Measurements from ENCODE around the gene ECM2. TPM values are rescaled to one million over a fixed set of nuclear protein-coding genes. Genes with fewer than 3 reads are reported as not detected.

Gene ECM2
- total RNA-seq, 1 experiment from 2014 or later: 0.11 TPM

DNA sequence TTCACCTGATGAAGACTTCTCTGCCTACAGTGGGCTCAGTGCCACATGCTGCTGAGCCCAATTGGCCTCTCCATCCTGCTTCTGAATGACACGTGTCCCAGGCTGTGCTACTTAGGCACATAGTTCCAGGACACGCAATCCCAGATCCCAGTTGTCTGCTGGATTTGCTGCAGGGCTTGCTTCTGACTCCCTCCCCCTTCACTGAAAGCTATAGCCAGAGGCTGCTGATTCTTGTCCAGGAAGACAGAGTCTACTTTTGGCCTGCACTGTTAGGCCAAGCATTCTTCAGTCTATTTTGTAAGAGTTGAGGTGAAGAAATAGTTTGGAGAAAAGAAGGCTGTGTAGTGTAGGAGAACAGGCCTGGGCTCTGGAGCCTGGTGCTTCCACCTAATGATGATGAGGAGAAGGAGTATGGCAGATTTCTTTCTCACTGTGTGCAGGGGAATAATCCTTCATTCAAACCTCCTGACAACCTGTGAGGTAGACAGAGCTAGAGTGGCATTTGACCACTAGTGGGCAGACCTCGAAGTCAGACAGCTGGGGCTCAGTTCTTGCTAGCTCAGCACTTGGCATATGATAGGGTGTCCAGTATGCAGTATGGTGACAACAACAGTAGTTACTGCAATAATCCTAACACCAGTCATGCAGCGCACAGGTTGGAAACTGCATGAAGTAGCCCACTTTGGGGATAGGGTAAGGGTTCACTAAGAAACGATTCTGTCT is 34.0 kb downstream of the ECM2 start:
- H3K9me3 ChIP-seq (ENCODE audit: low read length): no peaks in the 10 kb centered on the region
- H3K9ac ChIP-seq (ENCODE audit: low read length): no peak overlapping the region
- H3K4me3 ChIP-seq (ENCODE audit: low read length): no peak overlapping the region
- no peaks in the 10 kb centered on the region for H3K27me3 ChIP-seq (ENCODE audit: low read length)
- H4K20me1 ChIP-seq (ENCODE audit: insufficient read depth, low read depth, low read length): no peaks in the 10 kb centered on the region
- no peak overlapping the region for H2AFZ ChIP-seq (ENCODE audit: low read length)
- H3K36me3 ChIP-seq (ENCODE audit: insufficient read depth, low read length): no peaks in the 10 kb centered on the region
- DNase-seq: peak; percentile 82
- no peaks in the 10 kb centered on the region for H3K9me2 ChIP-seq (replicated peaks; ENCODE audit: insufficient read depth, low read length)
- no peak overlapping the region for H3K27ac ChIP-seq (ENCODE audit: low read length)
- H3K79me2 ChIP-seq (ENCODE audit: low read length): no peaks in the 10 kb centered on the region
- H3K4me1 ChIP-seq (ENCODE audit: low read length): no peaks in the 10 kb centered on the region
- no peak overlapping the region for H3K4me2 ChIP-seq (ENCODE audit: low read depth, low read length, poor library complexity, severe bottlenecking)

DNA sequence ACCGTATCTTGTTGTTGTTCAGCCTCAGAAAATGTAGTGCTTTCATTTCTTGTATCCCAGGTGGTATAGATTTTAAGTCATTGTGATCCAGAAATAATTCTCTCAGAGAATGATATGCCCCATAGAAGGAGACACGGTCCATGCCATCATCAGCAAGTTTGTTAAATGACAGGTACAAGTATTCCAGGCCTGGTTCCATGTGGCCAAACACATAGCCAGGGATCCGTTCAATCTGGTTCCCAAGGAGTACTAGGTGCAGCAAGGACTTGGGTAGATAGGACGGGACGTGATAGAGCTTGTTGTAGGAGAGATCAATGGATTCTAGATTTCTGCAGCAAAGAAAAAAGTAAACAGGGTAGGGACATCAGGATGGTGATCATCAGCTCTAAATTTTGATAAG is 35.1 kb downstream of the ECM2 start:
- no peaks in the 10 kb centered on the region for H4K20me1 ChIP-seq (ENCODE audit: insufficient read depth, low read depth, low read length)
- no peaks in the 10 kb centered on the region for H3K79me2 ChIP-seq (ENCODE audit: low read length)
- DNase-seq: no peak
- no peaks in the 10 kb centered on the region for H3K36me3 ChIP-seq (ENCODE audit: insufficient read depth, low read length)
- no peak overlapping the region for H3K4me2 ChIP-seq (ENCODE audit: low read depth, low read length, poor library complexity, severe bottlenecking)
- H3K27me3 ChIP-seq (ENCODE audit: low read length): no peaks in the 10 kb centered on the region
- H3K9me2 ChIP-seq (replicated peaks; ENCODE audit: insufficient read depth, low read length): no peaks in the 10 kb centered on the region
- no peaks in the 10 kb centered on the region for H3K9me3 ChIP-seq (ENCODE audit: low read length)
- no peak overlapping the region for H3K27ac ChIP-seq (ENCODE audit: low read length)
- H3K9ac ChIP-seq (ENCODE audit: low read length): no peak overlapping the region
- no peak overlapping the region for H3K4me3 ChIP-seq (ENCODE audit: low read length)
- no peaks in the 10 kb centered on the region for H3K4me1 ChIP-seq (ENCODE audit: low read length)
- H2AFZ ChIP-seq (ENCODE audit: low read length): no peak overlapping the region

GRCh38 chr9:92499701-92500100 is 36.1 kb downstream of the ECM2 start:
- no peak overlapping the region for H3K27ac ChIP-seq (ENCODE audit: low read length)
- no peaks in the 10 kb centered on the region for H3K9me3 ChIP-seq (ENCODE audit: low read length)
- no peaks in the 10 kb centered on the region for H3K36me3 ChIP-seq (ENCODE audit: insufficient read depth, low read length)
- no peaks in the 10 kb centered on the region for H3K9me2 ChIP-seq (replicated peaks; ENCODE audit: insufficient read depth, low read length)
- no peaks in the 10 kb centered on the region for H3K4me1 ChIP-seq (ENCODE audit: low read length)
- DNase-seq: no peak
- H3K79me2 ChIP-seq (ENCODE audit: low read length): no peaks in the 10 kb centered on the region
- no peaks in the 10 kb centered on the region for H4K20me1 ChIP-seq (ENCODE audit: insufficient read depth, low read depth, low read length)
- H3K4me2 ChIP-seq (ENCODE audit: low read depth, low read length, poor library complexity, severe bottlenecking): no peak overlapping the region
- H3K4me3 ChIP-seq (ENCODE audit: low read length): no peak overlapping the region
- H3K9ac ChIP-seq (ENCODE audit: low read length): no peak overlapping the region
- no peaks in the 10 kb centered on the region for H3K27me3 ChIP-seq (ENCODE audit: low read length)
- no peak overlapping the region for H2AFZ ChIP-seq (ENCODE audit: low read length)

- no peak overlapping the region for H2AFZ ChIP-seq (ENCODE audit: low read length)
- DNase-seq: no peak
- H3K9me2 ChIP-seq (replicated peaks; ENCODE audit: insufficient read depth, low read length): no peaks in the 10 kb centered on the region
- H4K20me1 ChIP-seq (ENCODE audit: insufficient read depth, low read depth, low read length): no peaks in the 10 kb centered on the region
- no peak overlapping the region for H3K27ac ChIP-seq (ENCODE audit: low read length)
- no peaks in the 10 kb centered on the region for H3K36me3 ChIP-seq (ENCODE audit: insufficient read depth, low read length)
- no peak overlapping the region for H3K4me3 ChIP-seq (ENCODE audit: low read length)
- no peaks in the 10 kb centered on the region for H3K27me3 ChIP-seq (ENCODE audit: low read length)
- H3K79me2 ChIP-seq (ENCODE audit: low read length): no peaks in the 10 kb centered on the region
- no peaks in the 10 kb centered on the region for H3K4me1 ChIP-seq (ENCODE audit: low read length)
- H3K9me3 ChIP-seq (ENCODE audit: low read length): no peaks in the 10 kb centered on the region
- no peak overlapping the region for H3K4me2 ChIP-seq (ENCODE audit: low read depth, low read length, poor library complexity, severe bottlenecking)
- no peak overlapping the region for H3K9ac ChIP-seq (ENCODE audit: low read length)
Observed at GRCh38 chr9:92496396-92497176, 39.2 kb downstream of the ECM2 start.

- no peaks in the 10 kb centered on the region for H3K27me3 ChIP-seq (ENCODE audit: low read length)
- H3K79me2 ChIP-seq (ENCODE audit: low read length): no peaks in the 10 kb centered on the region
- H3K4me3 ChIP-seq (ENCODE audit: low read length): no peak overlapping the region
- no peak for DNase-seq
- H3K9me2 ChIP-seq (replicated peaks; ENCODE audit: insufficient read depth, low read length): no peaks in the 10 kb centered on the region
- H3K9me3 ChIP-seq (ENCODE audit: low read length): no peaks in the 10 kb centered on the region
- no peak overlapping the region for H3K9ac ChIP-seq (ENCODE audit: low read length)
- no peaks in the 10 kb centered on the region for H4K20me1 ChIP-seq (ENCODE audit: insufficient read depth, low read depth, low read length)
- H3K4me2 ChIP-seq (ENCODE audit: low read depth, low read length, poor library complexity, severe bottlenecking): no peak overlapping the region
- H3K27ac ChIP-seq (ENCODE audit: low read length): no peak overlapping the region
- H3K4me1 ChIP-seq (ENCODE audit: low read length): no peaks in the 10 kb centered on the region
- H3K36me3 ChIP-seq (ENCODE audit: insufficient read depth, low read length): no peaks in the 10 kb centered on the region
- no peak overlapping the region for H2AFZ ChIP-seq (ENCODE audit: low read length)
Observed at GRCh38 chr9:92494856-92495255, 40.9 kb downstream of the ECM2 start.

DNA sequence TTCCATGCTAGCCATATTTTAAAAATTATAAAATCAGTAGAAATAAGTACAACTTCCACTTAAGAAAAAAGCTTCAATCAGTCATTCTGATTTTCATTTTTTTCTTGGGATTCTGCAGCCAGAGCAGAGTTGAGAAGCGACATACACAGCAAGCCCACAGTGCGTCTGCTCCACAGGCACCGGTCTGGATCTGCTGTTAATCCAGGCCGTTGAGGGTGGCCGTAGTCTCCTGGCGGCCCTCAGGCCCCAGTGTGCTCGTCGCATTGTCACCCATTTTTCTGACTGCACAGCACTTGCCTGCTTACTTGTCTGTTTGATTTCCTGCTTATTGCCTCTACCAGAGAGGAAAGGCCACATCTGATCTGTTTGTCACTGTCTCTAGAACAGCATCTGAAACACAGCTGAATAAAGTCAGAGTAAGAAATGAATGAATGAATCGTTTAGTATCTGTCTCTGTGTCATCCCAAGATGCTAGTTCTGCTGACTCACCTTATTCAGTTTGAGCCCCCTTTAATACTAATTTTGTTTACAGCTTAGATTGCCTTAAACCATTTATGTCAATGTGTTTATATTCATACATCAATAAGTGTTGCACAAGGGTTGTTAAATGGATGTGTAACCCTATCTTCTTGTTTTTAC is 41.9 kb downstream of the ECM2 start:
- Histone ChIP-seq H4K20me1 (ENCODE audit: insufficient read depth, low read depth, low read length) (no peaks in the 10 kb centered on the region), H3K9me3 (ENCODE audit: low read length) (no peaks in the 10 kb centered on the region), H3K4me3 (ENCODE audit: low read length) (no peak overlapping the region), H2AFZ (ENCODE audit: low read length) (no peak overlapping the region), H3K4me1 (ENCODE audit: low read length) (no peaks in the 10 kb centered on the region), H3K27ac (ENCODE audit: low read length) (no peak overlapping the region), H3K27me3 (ENCODE audit: low read length) (no peaks in the 10 kb centered on the region), H3K4me2 (ENCODE audit: low read depth, low read length, poor library complexity, severe bottlenecking) (no peak overlapping the region), H3K9ac (ENCODE audit: low read length) (no peak overlapping the region), H3K9me2 (replicated peaks; ENCODE audit: insufficient read depth, low read length) (no peaks in the 10 kb centered on the region), H3K79me2 (ENCODE audit: low read length) (no peaks in the 10 kb centered on the region), H3K36me3 (ENCODE audit: insufficient read depth, low read length) (no peaks in the 10 kb centered on the region)
- no peak for DNase-seq

DNA sequence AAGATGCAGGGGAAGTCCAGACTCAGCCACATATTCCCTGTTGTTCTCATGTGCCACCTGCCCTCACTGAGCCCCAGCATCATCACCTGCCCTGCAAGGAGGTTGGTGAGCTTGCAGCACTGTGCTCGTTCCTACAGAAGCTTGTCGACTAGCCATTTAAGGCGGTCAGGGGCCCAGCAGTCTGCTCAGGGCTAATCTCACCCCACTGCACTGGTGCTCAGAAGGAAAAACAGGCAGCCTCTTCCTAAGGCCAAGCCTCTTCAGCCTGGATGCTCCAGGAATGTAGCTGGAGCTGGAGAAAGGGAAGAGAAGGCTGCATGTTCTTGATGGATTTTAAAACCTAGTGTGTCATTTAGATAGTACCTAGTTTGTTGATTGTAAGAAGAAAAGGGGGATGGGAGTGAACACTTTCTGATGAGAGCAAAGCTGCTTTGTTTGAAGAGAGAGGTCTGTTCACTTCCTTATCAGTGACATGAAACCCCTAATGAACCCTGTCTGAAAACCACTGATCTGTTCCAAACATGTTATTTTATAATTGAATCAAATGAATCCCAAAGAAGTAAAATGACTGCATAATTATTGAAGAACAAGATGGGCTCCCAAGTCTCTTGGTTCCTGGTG is 42.9 kb downstream of the ECM2 start:
- no peak overlapping the region for H3K4me3 ChIP-seq (ENCODE audit: low read length)
- H3K27ac ChIP-seq (ENCODE audit: low read length): no peak overlapping the region
- no peaks in the 10 kb centered on the region for H3K9me2 ChIP-seq (replicated peaks; ENCODE audit: insufficient read depth, low read length)
- H4K20me1 ChIP-seq (ENCODE audit: insufficient read depth, low read depth, low read length): no peaks in the 10 kb centered on the region
- H3K4me1 ChIP-seq (ENCODE audit: low read length): no peaks in the 10 kb centered on the region
- H3K36me3 ChIP-seq (ENCODE audit: insufficient read depth, low read length): no peaks in the 10 kb centered on the region
- H3K27me3 ChIP-seq (ENCODE audit: low read length): no peaks in the 10 kb centered on the region
- no peak overlapping the region for H3K4me2 ChIP-seq (ENCODE audit: low read depth, low read length, poor library complexity, severe bottlenecking)
- H3K9ac ChIP-seq (ENCODE audit: low read length): no peak overlapping the region
- H3K9me3 ChIP-seq (ENCODE audit: low read length): no peaks in the 10 kb centered on the region
- no peak for DNase-seq
- no peak overlapping the region for H2AFZ ChIP-seq (ENCODE audit: low read length)
- H3K79me2 ChIP-seq (ENCODE audit: low read length): no peaks in the 10 kb centered on the region
